Mesenchymal stem cell (in vitro differentiated cells and primary cell): Measurements from ENCODE around the gene CEP112.

Experiments
- DNase-seq: peaks from one replicate; pipeline ENCODE4 v3.0.0-alpha.2; 2013
- H2AFZ ChIP-seq: one replicate; pipeline ENCODE4 v1.6.1; 2013; ENCODE audit warnings: low read depth, mild to moderate bottlenecking, control low read depth, inconsistent platforms, low read length, moderate library complexity
- H2AK5ac ChIP-seq: 2 replicates; pipeline ENCODE4 v1.6.1; 2013; ENCODE audit warnings: low read length, moderate library complexity, mild to moderate bottlenecking, inconsistent platforms; ENCODE audit not compliant: severe bottlenecking
- H2BK120ac ChIP-seq: one replicate; pipeline ENCODE4 v1.6.1; 2013; ENCODE audit warnings: low read depth, mild to moderate bottlenecking, inconsistent platforms, low read length, moderate library complexity
- H2BK12ac ChIP-seq, 2 experiments: one replicate each; pipeline ENCODE4 v1.6.1; 2013; ENCODE audit warnings: inconsistent platforms in 2 of 2, low read length in 2 of 2, mild to moderate bottlenecking in 2 of 2, moderate library complexity in 2 of 2, control low read depth in 1 of 2
- H2BK15ac ChIP-seq: one replicate; pipeline ENCODE4 v1.6.1; 2013; ENCODE audit warnings: mild to moderate bottlenecking, low read depth, inconsistent platforms; ENCODE audit not compliant: poor library complexity, severe bottlenecking
- H2BK5ac ChIP-seq: 2 replicates; pipeline ENCODE4 v1.6.1; 2013; ENCODE audit warnings: low read depth, mild to moderate bottlenecking, low read length, control low read depth, inconsistent platforms; ENCODE audit not compliant: poor library complexity, severe bottlenecking
- H3K14ac ChIP-seq, 2 experiments: one replicate each; pipeline ENCODE4 v1.6.1; 2013; ENCODE audit warnings: inconsistent platforms in 2 of 2, low read length in 2 of 2, control low read depth in 1 of 2, mild to moderate bottlenecking in 1 of 2, moderate library complexity in 1 of 2
- H3K18ac ChIP-seq, 2 experiments: one replicate each; pipeline ENCODE4 v1.6.1; 2013; ENCODE audit warnings: inconsistent platforms in 2 of 2, low read length in 2 of 2, control low read depth in 1 of 2, low read depth in 1 of 2, mild to moderate bottlenecking in 1 of 2
- H3K23ac ChIP-seq, 2 experiments: one replicate each; pipeline ENCODE4 v1.6.1; 2013; ENCODE audit warnings: inconsistent platforms in 2 of 2, low read length in 2 of 2, mild to moderate bottlenecking in 2 of 2, moderate library complexity in 2 of 2, control low read depth in 1 of 2
- H3K27ac ChIP-seq: 2 replicates; pipeline ENCODE4 v1.5.1; 2013; ENCODE audit warnings: mild to moderate bottlenecking, moderate library complexity, low read length, control low read depth, inconsistent platforms; ENCODE audit not compliant: poor library complexity, severe bottlenecking
- H3K27me3 ChIP-seq, 2 experiments: 2 replicates each; pipeline versions ENCODE4 v1.6.1 to v1.7.0; 2013; ENCODE audit warnings: low read length in 2 of 2, mild to moderate bottlenecking in 2 of 2, moderate library complexity in 2 of 2, control low read depth in 1 of 2, inconsistent platforms in 1 of 2; ENCODE audit not compliant: control insufficient read depth in 1 of 2, insufficient read depth in 1 of 2
- H3K36me3 ChIP-seq, 2 experiments: 2 replicates each; pipeline versions ENCODE4 v1.6.1 to v1.7.0; 2013; ENCODE audit warnings: low read length in 2 of 2, control low read depth in 1 of 2, inconsistent platforms in 1 of 2, low read depth in 1 of 2, mild to moderate bottlenecking in 1 of 2; ENCODE audit not compliant: insufficient read depth in 2 of 2, control insufficient read depth in 1 of 2
- H3K4ac ChIP-seq, 2 experiments: one replicate each; pipeline ENCODE4 v1.6.1; 2013; ENCODE audit warnings: inconsistent platforms in 2 of 2, low read length in 2 of 2, mild to moderate bottlenecking in 2 of 2, moderate library complexity in 2 of 2, control low read depth in 1 of 2, low read depth in 1 of 2
- H3K4me1 ChIP-seq: 2 replicates; pipeline ENCODE4 v1.6.1; 2013; ENCODE audit warnings: low read depth, low read length, control low read depth; ENCODE audit not compliant: control insufficient read depth, insufficient read depth
- H3K4me2 ChIP-seq: 2 replicates; pipeline ENCODE4 v1.6.1; 2013; ENCODE audit warnings: low read length, mild to moderate bottlenecking, inconsistent platforms; ENCODE audit not compliant: poor library complexity, severe bottlenecking
- H3K4me3 ChIP-seq, 2 experiments: 2 replicates each; pipeline versions ENCODE4 v1.5.1 to v1.7.0; 2013; ENCODE audit warnings: low read length in 2 of 2, mild to moderate bottlenecking in 2 of 2, control low read depth in 1 of 2, low read depth in 1 of 2; ENCODE audit not compliant: insufficient read depth in 1 of 2
- H3K79me1 ChIP-seq: replicated peaks from 2 replicates; pipeline ENCODE4 v1.6.1; 2013; ENCODE audit warnings: mild to moderate bottlenecking, control low read depth, low read length, inconsistent platforms; ENCODE audit not compliant: poor library complexity, severe bottlenecking
- H3K9ac ChIP-seq: 2 replicates; pipeline ENCODE4 v1.7.0; 2013; ENCODE audit warnings: mild to moderate bottlenecking, low read length, moderate library complexity
- H3K9me3 ChIP-seq: 2 replicates; pipeline ENCODE4 v1.7.0; 2013; ENCODE audit warnings: mild to moderate bottlenecking, low read length; ENCODE audit not compliant: control insufficient read depth
- H4K8ac ChIP-seq: one replicate; pipeline ENCODE4 v1.6.1; 2013; ENCODE audit warnings: inconsistent platforms, mild to moderate bottlenecking, low read length, moderate library complexity
- H4K91ac ChIP-seq: one replicate; pipeline ENCODE4 v1.6.1; 2013; ENCODE audit warnings: mild to moderate bottlenecking, low read length, inconsistent platforms
- WGBS: methylation state at CpG from one replicate; pipeline ENCODE4 v1.1.7; 2013; ENCODE audit warnings: mixed read lengths; 5-methylcytosine and 5-hydroxymethylcytosine counted together

The CEP112 gene

DNA sequence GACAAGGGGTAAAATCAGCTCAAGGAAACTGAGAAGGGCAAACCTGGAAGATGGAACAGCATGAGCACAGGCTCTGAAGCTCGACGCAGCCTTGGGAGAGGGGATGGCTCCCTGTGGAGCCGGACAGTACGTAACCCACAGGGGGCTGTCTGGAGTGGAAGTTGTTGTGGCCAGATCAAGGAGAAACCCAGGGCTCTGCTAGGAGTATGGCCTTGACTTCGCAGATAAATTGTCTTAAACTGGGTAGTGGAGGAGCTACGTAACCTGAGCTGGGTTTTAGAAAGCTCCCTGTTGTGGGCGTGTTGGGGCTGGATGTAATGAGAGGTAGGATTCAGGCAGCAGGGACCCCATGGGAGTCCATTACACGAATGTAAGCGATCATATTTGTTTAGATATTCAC, 605.0 kb downstream of the CEP112 start:
- Histone ChIP-seq H3K9me3 (no peaks in the 10 kb centered on the region), H2BK5ac (no peak overlapping the region), H3K4me2 (no peak overlapping the region), H3K4ac (no peak overlapping the region), H3K36me3 (no peaks in the 10 kb centered on the region), H3K4me1 (no peaks in the 10 kb centered on the region), H3K9ac (no peak overlapping the region), H3K18ac (no peak overlapping the region), H4K8ac (no peak overlapping the region), H3K79me1 (no peaks in the 10 kb centered on the region), H2AFZ (no peak overlapping the region), H2BK12ac (no peak overlapping the region), H2BK15ac (no peak overlapping the region), H2BK120ac (no peak overlapping the region), H3K27ac (no peak overlapping the region), H2AK5ac (no peak overlapping the region), H3K14ac (no peak overlapping the region), H4K91ac (no peak overlapping the region), H3K27me3 (no peaks in the 10 kb centered on the region), H3K23ac (no peak overlapping the region), H3K4me3 (no peak overlapping the region)
- DNase-seq = no peak
- WGBS = 73% methylated on average over 7 of the region's 9 CpGs
